ENCODE results near the gene EXOC3L4.
A peak's percentile ranks its signal among the peaks of the same experiment; 100 is the strongest.
"Not testable (repeated sequence)": the region's sequence is repeated elsewhere in the genome, so short reads cannot be mapped to it uniquely, and the experiment has no call there.

Gene EXOC3L4

GRCh38 chr14:103105580-103106150 is 11.1 kb downstream of the EXOC3L4 start:
- peak; percentile 73 for DNase-seq (ENCODE audit: low spot score)

GRCh38 chr14:103107455-103107854 is 12.9 kb downstream of the EXOC3L4 start:
- DNase-seq (ENCODE audit: low spot score) = no peak

GRCh38 chr14:103107941-103108748 is 13.6 kb downstream of the EXOC3L4 start:
- DNase-seq (ENCODE audit: low spot score) = no peak

- no peak for DNase-seq (ENCODE audit: low spot score)
Observed at GRCh38 chr14:103108749-103109207, 14.3 kb downstream of the EXOC3L4 start.

GRCh38 chr14:103109535-103110441 is 15.3 kb downstream of the EXOC3L4 start:
- DNase-seq (ENCODE audit: low spot score) = no peak

GRCh38 chr14:103110681-103111231 is 16.2 kb downstream of the EXOC3L4 start:
- no peak for DNase-seq (ENCODE audit: low spot score)

- no peak for DNase-seq (ENCODE audit: low spot score)
Observed at GRCh38 chr14:103111232-103111868, 16.8 kb downstream of the EXOC3L4 start.

GRCh38 chr14:103112400-103113243 is 18.1 kb downstream of the EXOC3L4 start:
- no peak for DNase-seq (ENCODE audit: low spot score)

GRCh38 chr14:103113303-103113702 is 18.8 kb downstream of the EXOC3L4 start:
- DNase-seq (ENCODE audit: low spot score) = no peak

GRCh38 chr14:103113774-103114173 is 19.2 kb downstream of the EXOC3L4 start:
- no peak for DNase-seq (ENCODE audit: low spot score)

- not testable (repeated sequence) for DNase-seq (ENCODE audit: low spot score)
Observed at GRCh38 chr14:103115086-103115679, 20.7 kb downstream of the EXOC3L4 start.

GRCh38 chr14:103115845-103116572 is 21.5 kb downstream of the EXOC3L4 start:
- DNase-seq (ENCODE audit: low spot score) = no peak

- no peak for DNase-seq (ENCODE audit: low spot score)
Observed at GRCh38 chr14:103116636-103117035, 22.1 kb downstream of the EXOC3L4 start.

- DNase-seq (ENCODE audit: low spot score) = not testable (repeated sequence)
Observed at GRCh38 chr14:103117499-103117898, 23.0 kb downstream of the EXOC3L4 start.

GRCh38 chr14:103118018-103118662 is 23.6 kb downstream of the EXOC3L4 start:
- no peak for DNase-seq (ENCODE audit: low spot score)

GRCh38 chr14:103118663-103119404 is 24.3 kb downstream of the EXOC3L4 start:
- no peak for DNase-seq (ENCODE audit: low spot score)

GRCh38 chr14:103119527-103119926 is 25.0 kb downstream of the EXOC3L4 start:
- not testable (repeated sequence) for DNase-seq (ENCODE audit: low spot score)

GRCh38 chr14:103121121-103121845 is 26.8 kb downstream of the EXOC3L4 start:
- DNase-seq (ENCODE audit: low spot score) = no peak

Measured in germinal center (tissue), 1 donor.